Measurements from ENCODE around the gene ADAMTSL1. TPM values are rescaled to one million over a fixed set of nuclear protein-coding genes. Genes with fewer than 3 reads are reported as not detected.

The ADAMTSL1 gene
- total RNA-seq, 2 donors from 2014 or later, result 1.5 TPM; not detected in 1

- no peaks in the 10 kb centered on the region for H3K27me3 Mint-ChIP-seq (ENCODE audit: insufficient read depth)
- Histone ChIP-seq H3K36me3 (ENCODE audit: control insufficient read depth, insufficient read depth, low read length) (no peaks in the 10 kb centered on the region), H3K4me1 (ENCODE audit: control insufficient read depth, insufficient read depth, low read length) (peaks cover 10% of the 10 kb centered on the region), H3K9ac (ENCODE audit: extremely low read depth, low read length, poor library complexity, severe bottlenecking) (no peak overlapping the region), H3K27me3 (ENCODE audit: control insufficient read depth, insufficient read depth, low read length, poor library complexity, severe bottlenecking) (no peaks in the 10 kb centered on the region), H3K4me3 (ENCODE audit: low read length) (no peak overlapping the region), H3K27ac (ENCODE audit: low read depth, low read length) (no peak overlapping the region), H3K9me3 (ENCODE audit: control insufficient read depth, low read length) (no peaks in the 10 kb centered on the region)
- no peak overlapping the region for H3K27ac Mint-ChIP-seq
- H3K4me3 Mint-ChIP-seq, result no peak overlapping the region
- peaks cover 9% of the 10 kb centered on the region for H3K4me1 Mint-ChIP-seq
- TF ChIP-seq, protein P1, sequence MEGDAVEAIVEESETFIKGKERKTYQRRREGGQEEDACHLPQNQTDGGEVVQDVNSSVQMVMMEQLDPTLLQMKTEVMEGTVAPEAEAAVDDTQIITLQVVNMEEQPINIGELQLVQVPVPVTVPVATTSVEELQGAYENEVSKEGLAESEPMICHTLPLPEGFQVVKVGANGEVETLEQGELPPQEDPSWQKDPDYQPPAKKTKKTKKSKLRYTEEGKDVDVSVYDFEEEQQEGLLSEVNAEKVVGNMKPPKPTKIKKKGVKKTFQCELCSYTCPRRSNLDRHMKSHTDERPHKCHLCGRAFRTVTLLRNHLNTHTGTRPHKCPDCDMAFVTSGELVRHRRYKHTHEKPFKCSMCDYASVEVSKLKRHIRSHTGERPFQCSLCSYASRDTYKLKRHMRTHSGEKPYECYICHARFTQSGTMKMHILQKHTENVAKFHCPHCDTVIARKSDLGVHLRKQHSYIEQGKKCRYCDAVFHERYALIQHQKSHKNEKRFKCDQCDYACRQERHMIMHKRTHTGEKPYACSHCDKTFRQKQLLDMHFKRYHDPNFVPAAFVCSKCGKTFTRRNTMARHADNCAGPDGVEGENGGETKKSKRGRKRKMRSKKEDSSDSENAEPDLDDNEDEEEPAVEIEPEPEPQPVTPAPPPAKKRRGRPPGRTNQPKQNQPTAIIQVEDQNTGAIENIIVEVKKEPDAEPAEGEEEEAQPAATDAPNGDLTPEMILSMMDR (conservative IDR thresholded peaks at IDR 0.05), result no peak
- no peaks in the 10 kb centered on the region for H3K36me3 Mint-ChIP-seq (ENCODE audit: low read depth)
- WGBS, 2 experiments (ENCODE audit: insufficient coverage in 1 of 2, insufficient read length in 1 of 2), result 90 to 100% methylated on average over 3 to 15 of the region's 15 CpGs
- peak; percentile 57 for DNase-seq
- H3K9me3 Mint-ChIP-seq, result peaks cover 2% of the 10 kb centered on the region
These were observed 434.1 kb downstream of the ADAMTSL1 start for GRCh38 chr9:18907927-18908625.

DNA sequence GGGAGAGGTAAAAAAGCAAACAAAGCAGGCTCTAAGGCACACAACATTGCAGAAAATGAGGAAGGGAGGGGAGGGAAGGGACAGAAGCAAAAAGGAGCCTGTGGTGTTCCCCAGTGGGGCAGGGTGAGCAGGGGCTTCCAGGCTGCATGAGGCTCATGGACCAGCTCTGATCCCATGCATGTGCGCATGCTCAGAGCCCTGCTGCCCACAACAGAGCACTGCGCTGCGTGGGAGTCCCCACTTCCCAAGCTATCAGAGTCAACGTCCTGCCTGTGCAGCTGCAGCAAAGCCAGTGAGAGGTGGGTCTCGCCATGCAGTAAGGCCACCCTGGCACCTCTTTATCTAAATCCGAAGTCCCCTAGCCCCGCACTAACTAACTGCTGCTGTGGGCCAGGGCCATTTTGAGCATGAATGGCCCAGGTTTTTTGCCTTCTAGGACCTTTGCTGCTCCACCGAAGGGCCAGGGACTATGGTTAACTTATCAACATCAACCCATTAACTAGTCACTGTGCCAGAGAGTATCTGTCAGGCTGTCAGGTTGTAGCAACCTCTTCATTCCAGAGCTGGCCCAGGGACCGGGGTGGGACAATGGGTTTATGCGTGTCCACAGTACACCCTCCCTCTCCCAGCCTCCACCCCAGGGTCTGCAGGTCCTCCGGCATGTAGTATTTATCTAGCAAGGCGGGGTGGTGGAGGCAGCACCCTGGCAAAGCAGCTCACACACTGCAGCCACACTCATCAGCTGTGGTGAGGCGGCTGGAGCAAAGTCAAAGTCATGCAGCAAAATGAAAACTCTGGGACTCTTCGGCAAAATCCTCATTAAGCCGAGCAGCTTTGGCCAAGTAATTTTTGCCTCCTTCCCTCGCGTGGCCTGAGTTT lies 435.4 kb downstream of the ADAMTSL1 start:
- H3K27me3 Mint-ChIP-seq (ENCODE audit: insufficient read depth), result no peaks in the 10 kb centered on the region
- Histone ChIP-seq H3K9ac (ENCODE audit: extremely low read depth, low read length, poor library complexity, severe bottlenecking) (no peak overlapping the region), H3K27ac (ENCODE audit: low read depth, low read length) (no peak overlapping the region), H3K4me3 (ENCODE audit: low read length) (no peak overlapping the region), H3K27me3 (ENCODE audit: control insufficient read depth, insufficient read depth, low read length, poor library complexity, severe bottlenecking) (no peaks in the 10 kb centered on the region), H3K4me1 (ENCODE audit: control insufficient read depth, insufficient read depth, low read length) (peaks cover 10% of the 10 kb centered on the region), H3K36me3 (ENCODE audit: control insufficient read depth, insufficient read depth, low read length) (no peaks in the 10 kb centered on the region), H3K9me3 (ENCODE audit: control insufficient read depth, low read length) (no peaks in the 10 kb centered on the region)
- H3K27ac Mint-ChIP-seq, result no peak overlapping the region
- WGBS, 2 experiments (ENCODE audit: insufficient coverage in 1 of 2, insufficient read length in 1 of 2), result 91% methylated on average over 10 to 17 of the region's 17 CpGs
- peaks cover 9% of the 10 kb centered on the region for H3K4me1 Mint-ChIP-seq
- no peaks in the 10 kb centered on the region for H3K36me3 Mint-ChIP-seq (ENCODE audit: low read depth)
- TF ChIP-seq, protein P1 (conservative IDR thresholded peaks at IDR 0.05), result no peak
- peaks cover 1% of the 10 kb centered on the region for H3K9me3 Mint-ChIP-seq
- no peak overlapping the region for H3K4me3 Mint-ChIP-seq
- peak; percentile 53 for DNase-seq

DNA sequence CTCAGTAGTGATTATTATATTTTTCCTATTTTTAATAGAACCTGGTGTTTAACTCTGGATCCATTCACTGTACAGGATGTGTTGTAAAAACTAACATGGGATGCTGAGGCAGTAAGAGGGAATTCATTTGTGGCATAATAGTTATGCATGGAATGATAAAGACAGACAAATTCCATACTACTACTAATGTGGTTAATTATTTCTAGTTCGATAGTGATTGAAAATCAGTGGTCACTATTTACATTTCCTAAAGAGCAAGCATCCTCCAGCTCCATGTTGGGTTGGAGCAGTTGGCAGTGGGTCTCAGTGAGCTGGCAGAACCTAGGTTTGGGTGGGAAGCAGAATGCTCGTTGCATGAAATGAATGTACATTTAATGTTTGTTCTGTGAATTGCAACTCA lies 436.5 kb downstream of the ADAMTSL1 start:
- Mint-ChIP-seq H3K27me3 (ENCODE audit: insufficient read depth) (no peaks in the 10 kb centered on the region), H3K9me3 (no peaks in the 10 kb centered on the region)

More for the DNA sequence above, 436.5 kb downstream of the ADAMTSL1 start:
- no peak overlapping the region for H3K4me3 Mint-ChIP-seq
- no peak overlapping the region for H3K27ac Mint-ChIP-seq
- H3K4me1 Mint-ChIP-seq, result peaks cover 9% of the 10 kb centered on the region
- DNase-seq, result no peak
- Histone ChIP-seq H3K4me3 (ENCODE audit: low read length) (no peak overlapping the region), H3K9me3 (ENCODE audit: control insufficient read depth, low read length) (no peaks in the 10 kb centered on the region), H3K9ac (ENCODE audit: extremely low read depth, low read length, poor library complexity, severe bottlenecking) (no peak overlapping the region), H3K36me3 (ENCODE audit: control insufficient read depth, insufficient read depth, low read length) (no peaks in the 10 kb centered on the region), H3K27me3 (ENCODE audit: control insufficient read depth, insufficient read depth, low read length, poor library complexity, severe bottlenecking) (no peaks in the 10 kb centered on the region), H3K27ac (ENCODE audit: low read depth, low read length) (no peak overlapping the region), H3K4me1 (ENCODE audit: control insufficient read depth, insufficient read depth, low read length) (peaks cover 10% of the 10 kb centered on the region)
- TF ChIP-seq, protein P1 (conservative IDR thresholded peaks at IDR 0.05), result no peak
- 97% methylated on average over 2 of the region's 2 CpGs; no CpG with 5 or more reads in 1 of the 2 experiments for WGBS, 2 experiments (ENCODE audit: insufficient coverage in 1 of 2, insufficient read length in 1 of 2)
- H3K36me3 Mint-ChIP-seq (ENCODE audit: low read depth), result no peaks in the 10 kb centered on the region

Measured in endodermal cell (in vitro differentiated cells).